ENCODE results near the gene AP2A1.

AP2A1 gene

GRCh38 chr19:49832556-49832955, 65.8 kb downstream of the AP2A1 start:
- Histone ChIP-seq H3K9me3 (ENCODE audit: control insufficient read depth in 1 of 2, low read length in 2 of 2) (no peaks in the 10 kb centered on the region), H3K27me3 (ENCODE audit: low read depth, low read length) (no peaks in the 10 kb centered on the region), H3K36me3 (ENCODE audit: control insufficient read depth in 1 of 2, insufficient read depth in 2 of 2, low read length in 2 of 2) (peaks cover 26 to 93% of the 10 kb centered on the region in 2 donors), H3K27ac (ENCODE audit: low read length) (no peak overlapping the region), H3K4me3 (ENCODE audit: low read depth in 1 of 2, low read length in 2 of 2) (no peak overlapping the region), H3K4me1 (ENCODE audit: control insufficient read depth in 1 of 2, insufficient read depth in 2 of 2, low read length in 2 of 2) (no peaks in the 10 kb centered on the region)

- Histone ChIP-seq H3K4me1 (ENCODE audit: control insufficient read depth in 1 of 2, insufficient read depth in 2 of 2, low read length in 2 of 2) (no peaks in the 10 kb centered on the region), H3K27me3 (ENCODE audit: low read depth, low read length) (no peaks in the 10 kb centered on the region), H3K9me3 (ENCODE audit: control insufficient read depth in 1 of 2, low read length in 2 of 2) (no peaks in the 10 kb centered on the region), H3K27ac (ENCODE audit: low read length) (no peak overlapping the region), H3K4me3 (ENCODE audit: low read depth in 1 of 2, low read length in 2 of 2) (no peak overlapping the region), H3K36me3 (ENCODE audit: control insufficient read depth in 1 of 2, insufficient read depth in 2 of 2, low read length in 2 of 2) (peaks cover 26 to 97% of the 10 kb centered on the region in 2 donors)
Measured at GRCh38 chr19:49833599-49833998, 66.8 kb downstream of the AP2A1 start.

- H3K4me1 ChIP-seq (ENCODE audit: control insufficient read depth in 1 of 2, insufficient read depth in 2 of 2, low read length in 2 of 2), result no peaks in the 10 kb centered on the region
- no peak overlapping the region for H3K27ac ChIP-seq (ENCODE audit: low read length)
- no peaks in the 10 kb centered on the region for H3K9me3 ChIP-seq (ENCODE audit: control insufficient read depth in 1 of 2, low read length in 2 of 2)
- no peaks in the 10 kb centered on the region for H3K27me3 ChIP-seq (ENCODE audit: low read depth, low read length)
- H3K36me3 ChIP-seq (ENCODE audit: control insufficient read depth in 1 of 2, insufficient read depth in 2 of 2, low read length in 2 of 2), result peaks cover 35 to 89% of the 10 kb centered on the region in 2 donors
- no peak overlapping the region for H3K4me3 ChIP-seq (ENCODE audit: low read depth in 1 of 2, low read length in 2 of 2)
Measured at GRCh38 chr19:49835562-49835961, 68.8 kb downstream of the AP2A1 start.

GRCh38 chr19:49836176-49837008, 69.6 kb downstream of the AP2A1 start:
- Histone ChIP-seq H3K4me1 (ENCODE audit: control insufficient read depth in 1 of 2, insufficient read depth in 2 of 2, low read length in 2 of 2) (no peaks in the 10 kb centered on the region), H3K9me3 (ENCODE audit: control insufficient read depth in 1 of 2, low read length in 2 of 2) (no peaks in the 10 kb centered on the region), H3K27ac (ENCODE audit: low read length) (no peak overlapping the region), H3K36me3 (ENCODE audit: control insufficient read depth in 1 of 2, insufficient read depth in 2 of 2, low read length in 2 of 2) (peaks cover 35 to 81% of the 10 kb centered on the region in 2 donors), H3K4me3 (ENCODE audit: low read depth in 1 of 2, low read length in 2 of 2) (no peak overlapping the region), H3K27me3 (ENCODE audit: low read depth, low read length) (no peaks in the 10 kb centered on the region)

GRCh38 chr19:49837009-49837310, 70.2 kb downstream of the AP2A1 start:
- Histone ChIP-seq H3K27ac (ENCODE audit: low read length) (no peak overlapping the region), H3K27me3 (ENCODE audit: low read depth, low read length) (no peaks in the 10 kb centered on the region), H3K9me3 (ENCODE audit: control insufficient read depth in 1 of 2, low read length in 2 of 2) (no peaks in the 10 kb centered on the region), H3K4me3 (ENCODE audit: low read depth in 1 of 2, low read length in 2 of 2) (no peak overlapping the region), H3K4me1 (ENCODE audit: control insufficient read depth in 1 of 2, insufficient read depth in 2 of 2, low read length in 2 of 2) (no peaks in the 10 kb centered on the region), H3K36me3 (ENCODE audit: control insufficient read depth in 1 of 2, insufficient read depth in 2 of 2, low read length in 2 of 2) (peaks cover 35 to 75% of the 10 kb centered on the region in 2 donors)

- H3K36me3 ChIP-seq (ENCODE audit: control insufficient read depth in 1 of 2, insufficient read depth in 2 of 2, low read length in 2 of 2), result peaks cover 31 to 71% of the 10 kb centered on the region in 2 donors
- H3K9me3 ChIP-seq (ENCODE audit: control insufficient read depth in 1 of 2, low read length in 2 of 2), result no peaks in the 10 kb centered on the region
- no peak overlapping the region for H3K4me3 ChIP-seq (ENCODE audit: low read depth in 1 of 2, low read length in 2 of 2)
- no peaks in the 10 kb centered on the region for H3K27me3 ChIP-seq (ENCODE audit: low read depth, low read length)
- no peaks in the 10 kb centered on the region for H3K4me1 ChIP-seq (ENCODE audit: control insufficient read depth in 1 of 2, insufficient read depth in 2 of 2, low read length in 2 of 2)
- H3K27ac ChIP-seq (ENCODE audit: low read length), result no peak overlapping the region
Measured at GRCh38 chr19:49837425-49837824, 70.6 kb downstream of the AP2A1 start.

GRCh38 chr19:49838885-49839588, 72.2 kb downstream of the AP2A1 start:
- peaks cover 20 to 55% of the 10 kb centered on the region in 2 donors for H3K36me3 ChIP-seq (ENCODE audit: control insufficient read depth in 1 of 2, insufficient read depth in 2 of 2, low read length in 2 of 2)
- no peaks in the 10 kb centered on the region for H3K27me3 ChIP-seq (ENCODE audit: low read depth, low read length)
- H3K4me1 ChIP-seq (ENCODE audit: control insufficient read depth in 1 of 2, insufficient read depth in 2 of 2, low read length in 2 of 2), result no peaks in the 10 kb centered on the region
- no peak overlapping the region for H3K4me3 ChIP-seq (ENCODE audit: low read depth in 1 of 2, low read length in 2 of 2)
- no peaks in the 10 kb centered on the region for H3K9me3 ChIP-seq (ENCODE audit: control insufficient read depth in 1 of 2, low read length in 2 of 2)
- H3K27ac ChIP-seq (ENCODE audit: low read length), result no peak overlapping the region

- no peak overlapping the region for H3K27ac ChIP-seq (ENCODE audit: low read length)
- H3K27me3 ChIP-seq (ENCODE audit: low read depth, low read length), result no peaks in the 10 kb centered on the region
- H3K36me3 ChIP-seq (ENCODE audit: control insufficient read depth in 1 of 2, insufficient read depth in 2 of 2, low read length in 2 of 2), result peaks cover 18 to 48% of the 10 kb centered on the region in 2 donors
- H3K4me3 ChIP-seq (ENCODE audit: low read depth in 1 of 2, low read length in 2 of 2), result no peak overlapping the region
- no peaks in the 10 kb centered on the region for H3K4me1 ChIP-seq (ENCODE audit: control insufficient read depth in 1 of 2, insufficient read depth in 2 of 2, low read length in 2 of 2)
- no peaks in the 10 kb centered on the region for H3K9me3 ChIP-seq (ENCODE audit: control insufficient read depth in 1 of 2, low read length in 2 of 2)
Measured at GRCh38 chr19:49839713-49840112, 72.9 kb downstream of the AP2A1 start.

GRCh38 chr19:49840321-49840720, 73.5 kb downstream of the AP2A1 start:
- peaks cover 14 to 42% of the 10 kb centered on the region in 2 donors for H3K36me3 ChIP-seq (ENCODE audit: control insufficient read depth in 1 of 2, insufficient read depth in 2 of 2, low read length in 2 of 2)

GRCh38 chr19:49840736-49841249, 74.0 kb downstream of the AP2A1 start:
- no peaks in the 10 kb centered on the region for H3K27me3 ChIP-seq (ENCODE audit: low read depth, low read length)
- H3K4me3 ChIP-seq (ENCODE audit: low read depth in 1 of 2, low read length in 2 of 2), result no peak overlapping the region
- H3K4me1 ChIP-seq (ENCODE audit: control insufficient read depth in 1 of 2, insufficient read depth in 2 of 2, low read length in 2 of 2), result no peaks in the 10 kb centered on the region
- no peak overlapping the region for H3K27ac ChIP-seq (ENCODE audit: low read length)
- peaks cover 14 to 37% of the 10 kb centered on the region in 2 donors for H3K36me3 ChIP-seq (ENCODE audit: control insufficient read depth in 1 of 2, insufficient read depth in 2 of 2, low read length in 2 of 2)
- H3K9me3 ChIP-seq (ENCODE audit: control insufficient read depth in 1 of 2, low read length in 2 of 2), result no peaks in the 10 kb centered on the region

More at GRCh38 chr19:49840321-49840720, 73.5 kb downstream of the AP2A1 start:
- no peaks in the 10 kb centered on the region for H3K9me3 ChIP-seq (ENCODE audit: control insufficient read depth in 1 of 2, low read length in 2 of 2)
- H3K27me3 ChIP-seq (ENCODE audit: low read depth, low read length), result no peaks in the 10 kb centered on the region
- no peak overlapping the region for H3K4me3 ChIP-seq (ENCODE audit: low read depth in 1 of 2, low read length in 2 of 2)
- no peak overlapping the region for H3K27ac ChIP-seq (ENCODE audit: low read length)
- no peaks in the 10 kb centered on the region for H3K4me1 ChIP-seq (ENCODE audit: control insufficient read depth in 1 of 2, insufficient read depth in 2 of 2, low read length in 2 of 2)

- Histone ChIP-seq H3K9me3 (ENCODE audit: control insufficient read depth in 1 of 2, low read length in 2 of 2) (no peaks in the 10 kb centered on the region), H3K27ac (ENCODE audit: low read length) (no peak overlapping the region), H3K27me3 (ENCODE audit: low read depth, low read length) (no peaks in the 10 kb centered on the region), H3K4me3 (ENCODE audit: low read depth in 1 of 2, low read length in 2 of 2) (no peak overlapping the region), H3K36me3 (ENCODE audit: control insufficient read depth in 1 of 2, insufficient read depth in 2 of 2, low read length in 2 of 2) (peaks cover 13% of the 10 kb centered on the region in 2 donors), H3K4me1 (ENCODE audit: control insufficient read depth in 1 of 2, insufficient read depth in 2 of 2, low read length in 2 of 2) (no peaks in the 10 kb centered on the region)
Measured at GRCh38 chr19:49843265-49843664, 76.5 kb downstream of the AP2A1 start.

Measured in muscle layer of duodenum (tissue), 2 donors.